ENCODE measurements around the gene PDS5B.

DNA sequence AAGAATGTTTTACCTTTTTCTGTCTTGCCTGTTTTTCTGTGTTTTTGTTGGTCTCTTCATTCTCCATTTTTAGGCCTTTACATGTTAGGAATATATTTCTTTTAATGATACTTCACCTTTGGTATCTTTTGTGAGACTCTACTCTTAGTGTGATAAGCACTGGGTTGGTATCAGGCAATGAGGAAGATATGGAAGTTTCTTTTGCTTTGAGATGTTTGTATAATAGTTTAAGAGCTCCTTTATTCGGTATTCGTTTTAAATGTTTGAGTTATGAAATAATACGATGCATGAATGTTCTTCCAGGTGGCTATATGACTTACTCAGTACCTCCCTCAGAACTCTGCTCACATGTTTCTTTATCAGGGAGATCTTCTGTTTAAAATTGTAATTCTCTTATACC, 144.8 kb downstream of the PDS5B start:
- TF ChIP-seq CTCF (conservative IDR thresholded peaks at IDR 0.05), result no peak
- TF ChIP-seq ZFX (IDR thresholded peaks at IDR 0.05), result no peak
